AG09309 (cell line): Measurements from ENCODE around the gene MT1B.
"Not testable (repeated sequence)": the region's sequence is repeated elsewhere in the genome, so short reads cannot be mapped to it uniquely, and the experiment has no call there.

Experiments used
- DNase-seq: peaks from one replicate; pipeline ENCODE4 v3.0.0-alpha.2; 2010; ENCODE audit warnings: low read depth
- H3K4me3 ChIP-seq: 2 replicates; pipeline ENCODE4 v1.5.1; 2011; ENCODE audit warnings: mild to moderate bottlenecking, low read depth, low read length, moderate library complexity; ENCODE audit not compliant: control insufficient read depth
- CTCF ChIP-seq: IDR thresholded peaks from 2 replicates; pipeline ENCODE4 v1.5.1; 2011; ENCODE audit warnings: mild to moderate bottlenecking, low read depth, low read length, inconsistent platforms; ENCODE audit not compliant: insufficient read depth, control insufficient read depth; ENCODE audit errors: missing control alignments

MT1B gene

GRCh38 chr16:56617212-56618085 lies 34.2 kb upstream of the MT1B start:
- no peak for TF ChIP-seq CTCF
- H3K4me3 ChIP-seq, result peak overlapping the region; percentile 16
- no peak for DNase-seq

- TF ChIP-seq CTCF, result no peak
- no peak overlapping the region for H3K4me3 ChIP-seq
- DNase-seq, result no peak
Measured at GRCh38 chr16:56618138-56618537, 33.5 kb upstream of the MT1B start.

- no peak for TF ChIP-seq CTCF
- no peak overlapping the region for H3K4me3 ChIP-seq
- no peak for DNase-seq
Measured at GRCh38 chr16:56620339-56620897, 31.3 kb upstream of the MT1B start.

DNA sequence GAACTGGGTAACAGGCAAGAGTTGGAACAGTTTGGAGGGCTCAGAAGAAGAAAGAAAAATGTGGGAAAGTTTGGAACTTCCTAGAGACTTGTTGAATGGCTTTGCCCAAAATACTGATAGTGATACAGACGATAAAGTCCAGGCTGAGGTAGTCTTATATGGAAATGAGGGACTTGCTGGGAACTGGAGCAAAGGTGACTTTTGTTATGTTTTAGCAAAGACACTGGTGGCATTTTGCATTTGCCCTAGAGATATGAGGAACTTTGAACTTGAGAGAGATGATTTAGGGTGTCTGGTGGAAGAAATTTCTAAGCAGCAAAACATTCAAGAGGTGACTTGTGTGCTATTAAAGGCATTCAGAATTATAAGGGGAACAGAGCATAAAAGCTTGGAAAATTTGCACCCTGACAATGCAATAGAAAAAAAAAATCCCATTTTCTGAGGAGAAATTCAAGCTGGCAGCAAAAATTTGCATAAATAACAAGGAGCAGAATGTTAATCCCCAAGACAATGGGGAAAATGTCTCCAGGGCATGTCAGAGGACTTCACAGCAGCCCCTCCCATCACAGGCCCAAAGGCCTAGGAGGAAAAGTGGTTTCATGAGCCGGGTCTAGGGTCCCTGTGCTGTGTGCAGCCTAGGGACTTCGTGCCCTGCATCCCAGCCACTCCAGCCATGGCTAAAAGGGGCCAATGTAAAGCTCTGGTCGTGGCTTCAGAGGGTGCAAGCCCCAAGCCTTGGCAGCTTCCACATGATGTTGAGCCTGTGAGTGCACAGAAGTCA lies 29.8 kb upstream of the MT1B start:
- H3K4me3 ChIP-seq, DNase-seq: not testable (repeated sequence)

- H3K4me3 ChIP-seq, DNase-seq: not testable (repeated sequence)
Measured at GRCh38 chr16:56623184-56623583, 28.5 kb upstream of the MT1B start.

GRCh38 chr16:56623637-56624036 lies 28.0 kb upstream of the MT1B start:
- no peak for DNase-seq
- H3K4me3 ChIP-seq, result no peak overlapping the region
- no peak for TF ChIP-seq CTCF

- peak within 1 kb of the TSS; percentile 81 for H3K4me3 ChIP-seq
- no peak for TF ChIP-seq CTCF
- DNase-seq, result peak; percentile 20
Measured at GRCh38 chr16:56625140-56625942, 26.3 kb upstream of the MT1B start, which contains the start of gene MT1E. TSS of gene MT1E (plus strand) at chr16:56625781. CDS start at chr16:56625852, 71 bp downstream.
